Left hindlimb (tissue), 1 donor: Measurements from ENCODE around the gene LRRC18.

Experiments used
- DNase-seq: peaks from one replicate; pipeline ENCODE4 v3.0.0-alpha.2; 2018

LRRC18 gene

DNA sequence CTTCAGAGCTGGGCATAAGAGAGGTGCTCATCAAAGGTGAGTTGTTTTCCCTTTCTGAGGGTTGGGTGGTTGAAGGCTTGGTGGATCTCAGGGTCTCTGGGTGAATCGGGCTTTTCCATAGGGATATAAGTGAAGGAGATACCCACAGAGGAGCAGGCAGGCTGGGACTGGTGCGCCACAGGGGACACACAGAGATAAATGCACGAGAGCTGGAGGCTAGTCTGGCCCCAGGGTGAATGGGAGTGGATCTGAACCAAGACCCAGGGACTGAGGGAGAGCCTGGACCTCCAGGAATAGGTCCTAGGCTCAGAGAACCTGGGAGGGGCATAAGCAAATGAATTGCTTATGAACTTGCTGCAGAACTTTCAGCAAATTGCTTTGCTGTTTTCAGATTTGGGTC is 61.5 kb downstream of the LRRC18 start:
- DNase-seq, result no peak

DNA sequence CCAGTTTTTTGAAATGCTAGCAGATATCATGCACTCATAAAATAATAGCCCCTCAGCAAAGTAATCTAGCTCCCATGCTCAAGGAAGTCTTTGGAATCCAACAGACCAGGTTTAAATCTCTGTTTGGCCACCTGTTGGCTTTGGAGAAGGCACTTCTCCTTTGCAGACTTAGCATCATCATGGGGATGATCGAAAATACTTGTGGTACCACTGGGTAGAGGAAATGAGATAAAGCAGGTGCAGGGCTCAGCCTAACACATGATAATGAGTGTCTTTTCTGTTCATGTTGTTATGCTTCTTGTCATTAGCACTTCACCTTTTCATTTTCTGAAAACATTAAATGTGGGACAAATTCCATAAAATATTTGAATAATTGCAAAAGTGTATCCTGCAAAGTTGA is 67.4 kb downstream of the LRRC18 start:
- no peak for DNase-seq
